Endothelial cell (in vitro differentiated cells): ENCODE results near the gene ABCB11. TPM values are rescaled to one million over a fixed set of nuclear protein-coding genes. Genes with fewer than 3 reads are reported as not detected.

Experiments used
- DNase-seq: peaks from one replicate; pipeline ENCODE4 v3.0.0; 2021; ENCODE audit warnings: low spot score
- H3K27ac Mint-ChIP-seq: one replicate; pipeline ENCODE4 v1.8.0; 2021; ENCODE audit warnings: mixed read lengths, inconsistent platforms; ENCODE audit not compliant: unreplicated experiment
- H3K27me3 Mint-ChIP-seq: one replicate; pipeline ENCODE4 v1.8.0; 2021; ENCODE audit warnings: mild to moderate bottlenecking, moderate library complexity, mixed read lengths, inconsistent platforms; ENCODE audit not compliant: unreplicated experiment
- H3K36me3 Mint-ChIP-seq: one replicate; pipeline ENCODE4 v1.8.0; 2021; ENCODE audit warnings: mild to moderate bottlenecking, low read depth, mixed read lengths, inconsistent platforms; ENCODE audit not compliant: unreplicated experiment
- H3K4me1 Mint-ChIP-seq: one replicate; pipeline ENCODE4 v1.8.0; 2021; ENCODE audit warnings: mild to moderate bottlenecking, mixed read lengths, inconsistent platforms; ENCODE audit not compliant: unreplicated experiment
- H3K4me3 Mint-ChIP-seq: one replicate; pipeline ENCODE4 v1.8.0; 2021; ENCODE audit warnings: mild to moderate bottlenecking, mixed read lengths, inconsistent platforms; ENCODE audit not compliant: unreplicated experiment
- H3K9me3 Mint-ChIP-seq: one replicate; pipeline ENCODE4 v1.8.0; 2021; ENCODE audit warnings: mixed read lengths, inconsistent platforms; ENCODE audit not compliant: unreplicated experiment
- CTCF ChIP-seq: fragments of 200-600 bp; sonication (generic); IDR thresholded peaks from one replicate; pipeline ENCODE4 v1.5.0; 2021; ENCODE audit warnings: antibody characterized with exemption; ENCODE audit not compliant: unreplicated experiment
- total RNA-seq: library from RNA; stranded (reverse); fragmentation: NEBNext Ultra II Directional; extraction: Animal tissue kit (Norgen Biotek cat#: 25700); gene quantifications from one replicate; pipeline ENCODE4 v1.2.1, GENCODE V29; 2021; ENCODE audit not compliant: unreplicated experiment

Gene ABCB11
- total RNA-seq, 1 donor from 2014 or later, result 1.9 TPM

- H3K27me3 Mint-ChIP-seq, result no peaks in the 10 kb centered on the region
- no peak overlapping the region for H3K4me3 Mint-ChIP-seq
- no peaks in the 10 kb centered on the region for H3K9me3 Mint-ChIP-seq
- peaks cover 5% of the 10 kb centered on the region for H3K4me1 Mint-ChIP-seq
- H3K36me3 Mint-ChIP-seq, result peaks cover 3% of the 10 kb centered on the region
- H3K27ac Mint-ChIP-seq, result no peak overlapping the region
- no peak for DNase-seq
- no peak for TF ChIP-seq CTCF
Observed at GRCh38 chr2:168926621-168927386, 104.3 kb downstream of the ABCB11 start.

DNA sequence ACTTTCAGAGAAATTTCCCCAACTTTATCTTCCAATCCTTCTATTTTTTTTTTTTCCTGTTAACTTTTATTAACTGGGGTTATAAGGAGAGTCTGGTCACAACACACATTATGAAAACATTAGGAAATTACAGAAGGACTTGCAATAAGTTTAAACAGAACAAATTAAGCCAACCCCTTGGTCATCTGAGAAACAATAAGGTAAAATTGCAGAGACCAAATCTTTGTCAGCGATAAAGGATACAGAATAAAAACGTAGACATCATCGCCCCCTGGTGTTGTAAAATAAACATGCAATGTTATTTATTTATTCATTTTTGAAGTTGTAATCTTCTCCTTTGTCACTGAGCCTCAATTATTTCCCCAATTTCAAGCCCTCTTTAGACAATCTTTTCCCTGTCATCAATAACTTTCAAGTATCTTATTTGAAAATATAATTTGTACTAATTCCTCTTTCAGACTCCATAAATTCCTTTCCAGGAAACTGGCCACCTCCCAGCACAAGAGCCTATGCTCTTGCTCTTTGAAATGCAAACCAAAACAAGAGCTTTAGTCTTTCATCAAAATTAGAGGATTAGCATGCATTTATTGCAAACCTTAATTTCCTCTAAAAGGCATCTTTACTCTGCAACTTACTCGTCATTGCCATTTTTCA, 110.5 kb downstream of the ABCB11 start:
- H3K4me3 Mint-ChIP-seq, result no peak overlapping the region
- H3K27ac Mint-ChIP-seq, result no peak overlapping the region

DNA sequence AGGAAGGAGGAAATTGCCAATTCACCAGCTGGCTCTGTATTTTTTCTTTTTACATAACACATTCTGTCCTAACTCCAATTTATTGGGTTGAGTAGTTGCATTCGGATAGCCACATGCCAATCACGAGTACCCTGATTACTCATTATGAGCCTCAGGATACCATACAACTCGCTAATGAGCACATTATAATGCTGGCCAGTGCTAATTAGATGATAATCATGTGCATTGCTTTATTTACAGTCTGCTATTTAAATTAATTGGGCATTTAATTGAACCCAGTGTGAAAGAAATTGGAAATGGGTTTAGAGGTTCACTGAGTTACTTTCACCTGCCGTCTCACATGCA, 114.8 kb downstream of the ABCB11 start:
- TF ChIP-seq CTCF, result no peak
- Mint-ChIP-seq H3K4me1 (peaks cover 2% of the 10 kb centered on the region), H3K9me3 (no peaks in the 10 kb centered on the region), H3K27me3 (peaks cover 6% of the 10 kb centered on the region), H3K27ac (no peak overlapping the region), H3K4me3 (no peak overlapping the region), H3K36me3 (no peaks in the 10 kb centered on the region)
- no peak for DNase-seq

More for the DNA sequence above, 110.5 kb downstream of the ABCB11 start:
- Mint-ChIP-seq H3K9me3 (no peaks in the 10 kb centered on the region), H3K27me3 (no peaks in the 10 kb centered on the region), H3K36me3 (peaks cover 3% of the 10 kb centered on the region), H3K4me1 (peaks cover 7% of the 10 kb centered on the region)
- TF ChIP-seq CTCF, result peak; percentile 97
- DNase-seq, result no peak

DNA sequence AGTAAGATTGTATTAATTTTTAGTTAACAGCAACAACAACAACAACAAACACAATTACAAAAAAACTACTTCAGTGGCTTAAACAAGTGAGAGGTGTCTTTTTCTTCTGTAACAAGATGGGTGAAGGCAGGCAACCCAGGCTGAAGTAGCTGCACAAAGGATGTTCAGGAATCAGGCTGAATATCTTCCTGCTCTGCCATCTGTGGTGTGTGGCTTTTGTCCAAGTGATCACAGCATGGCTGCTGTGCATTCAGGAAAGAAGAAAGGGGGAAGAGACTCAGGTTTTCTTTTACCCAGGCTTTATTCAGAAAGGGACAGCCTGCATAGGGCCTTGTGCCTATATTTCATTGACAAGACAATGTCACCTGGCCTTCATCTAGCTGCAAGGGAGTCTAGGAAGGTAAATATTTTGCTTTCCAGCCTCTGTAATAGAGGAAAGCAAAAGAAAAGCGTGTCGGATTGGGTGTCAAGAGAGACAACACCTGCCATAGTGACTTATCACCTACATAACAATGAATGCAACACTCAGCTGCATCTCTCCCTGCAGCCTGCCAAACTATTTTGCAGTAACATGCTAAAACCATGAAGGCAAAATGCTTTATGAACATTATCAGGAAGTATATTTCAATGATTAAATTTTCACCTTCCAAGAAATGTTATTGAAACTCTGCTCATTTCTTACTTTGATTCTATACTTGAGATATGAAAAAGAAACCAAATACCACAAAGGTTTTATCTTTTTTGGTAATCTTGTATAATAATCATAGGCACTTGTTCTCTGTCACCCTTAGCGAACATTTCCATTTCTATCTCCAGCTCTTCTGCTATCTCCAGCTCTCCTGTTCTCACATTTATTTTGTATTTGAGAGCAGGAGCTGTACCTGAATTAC, 115.4 kb downstream of the ABCB11 start:
- no peaks in the 10 kb centered on the region for H3K36me3 Mint-ChIP-seq
- H3K4me1 Mint-ChIP-seq, result peaks cover 2% of the 10 kb centered on the region
- peaks cover 6% of the 10 kb centered on the region for H3K27me3 Mint-ChIP-seq
- no peak for DNase-seq
- no peak overlapping the region for H3K4me3 Mint-ChIP-seq
- no peak for TF ChIP-seq CTCF
- no peak overlapping the region for H3K27ac Mint-ChIP-seq
- H3K9me3 Mint-ChIP-seq, result no peaks in the 10 kb centered on the region
